HG03354 (cell line): ENCODE data around the gene TRAK2.

Experiments used
- ATAC-seq: cut with Tn5 transposase; IDR thresholded peaks from one replicate; pipeline ENCODE4 v1.9.1; 2021; ENCODE audit warnings: mild to moderate bottlenecking; ENCODE audit not compliant: unreplicated experiment, poor library complexity, severe bottlenecking

The TRAK2 gene

GRCh38 chr2:201327678-201328077 lies 123.6 kb downstream of the TRAK2 start:
- no peak for ATAC-seq
